ENCODE results near the gene IQSEC1. TPM values are rescaled to one million over a fixed set of nuclear protein-coding genes. Genes with fewer than 3 reads are reported as not detected.

The IQSEC1 gene
- total and polyA plus RNA-seq, 9 of the 15 experiments (the other 6 are each of a cell fraction or from before 2014, with no cell fraction given): 0.56 to 39.0 (median 6.8) TPM

GRCh38 chr3:12999147-13000140 is 73.8 kb downstream of the IQSEC1 start (continued):
- TF ChIP-seq ZNF518B (CRISPR knock-in tag; IDR thresholded peaks at IDR 0.05) (no peak), POU5F1 (IDR thresholded peaks at IDR 0.05; ENCODE audit: borderline replicate concordance, low read depth, low read length, partially characterized antibody) (no peak), TEAD4 (IDR thresholded peaks at IDR 0.05; ENCODE audit: low read length) (peak; percentile 38; the same call in 1 of the 2 replicates), TEAD4 (CRISPR knock-in tag; IDR thresholded peaks at IDR 0.05; ENCODE audit: borderline replicate concordance) (no peak), MITF (IDR thresholded peaks at IDR 0.05) (0 out of 2 replicates have a peak, but pooled peaks have one; percentile 7), ZNF174 (CRISPR knock-in tag; IDR thresholded peaks at IDR 0.05) (no peak), MAFK (IDR thresholded peaks at IDR 0.05; ENCODE audit: low read length) (peak; percentile 89; the same call in 1 of the 2 replicates), PRDM10 (IDR thresholded peaks at IDR 0.05; ENCODE audit: partially characterized antibody) (peak; percentile 100), ZNF197 (CRISPR knock-in tag; IDR thresholded peaks at IDR 0.05; ENCODE audit: low read depth) (peak; percentile 86; the same call in 1 of the 2 replicates), PYGO2 (tag; IDR thresholded peaks at IDR 0.05) (no peak), ZNF384 (IDR thresholded peaks at IDR 0.05; ENCODE audit: low read depth, low read length) (no peak), ARNT (IDR thresholded peaks at IDR 0.05) (peak; percentile 46 to 77; a peak in 2 of 4 replicates), IFI16 (CRISPR knock-in tag; IDR thresholded peaks at IDR 0.05) (no peak), HDAC2 (IDR thresholded peaks at IDR 0.05) (peak; percentile 77; the same call in 1 of the 2 replicates), ZNF282 (CRISPR knock-in tag; IDR thresholded peaks at IDR 0.05) (no peak), ZNF311 (CRISPR knock-in tag; IDR thresholded peaks at IDR 0.05) (0 out of 2 replicates have a peak, but pooled peaks have one; percentile 19), HDAC8 (tag; IDR thresholded peaks at IDR 0.05) (no peak), ZNF507 (tag; conservative IDR thresholded peaks at IDR 0.05) (no peak), SPI1 (IDR thresholded peaks at IDR 0.05; ENCODE audit: borderline replicate concordance, low read depth, low read length) (peak; percentile 24; the same call in 1 of the 2 replicates)
